Measurements from ENCODE around the gene ZNF219. TPM values are rescaled to one million over a fixed set of nuclear protein-coding genes. Genes with fewer than 3 reads are reported as not detected.
"Not testable (repeated sequence)": the region's sequence is repeated elsewhere in the genome, so short reads cannot be mapped to it uniquely, and the experiment has no call there.

Gene ZNF219
- total and polyA plus RNA-seq, 2 donors: 11.2 to 21.9 TPM

DNA sequence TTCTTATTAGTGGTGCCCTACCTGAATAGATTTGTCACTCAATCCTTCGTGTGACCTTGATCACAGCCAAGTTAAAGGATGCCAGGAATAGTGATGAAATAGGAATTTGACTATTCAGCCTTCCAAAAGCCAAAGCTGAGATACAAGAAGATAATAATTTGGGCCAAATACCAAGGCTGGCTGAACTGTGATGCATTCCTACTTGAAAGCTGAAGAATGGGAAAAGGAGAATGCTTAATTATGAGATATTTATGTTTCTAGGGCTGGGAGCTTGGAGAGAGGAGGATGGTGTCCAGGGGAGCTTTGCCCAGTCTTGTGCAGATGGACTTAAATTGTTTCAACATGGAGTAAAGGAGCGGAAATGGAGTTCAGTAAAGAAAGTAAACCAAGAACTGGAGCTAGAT lies 51.1 kb downstream of the ZNF219 start:
- H3K27ac ChIP-seq (ENCODE audit: low read depth in 1 of 2, low read length in 1 of 2): no peak overlapping the region
- 69% methylated on average over 2 of the region's 2 CpGs for WGBS
- H3K4me1 ChIP-seq (ENCODE audit: control insufficient read depth in 2 of 2, insufficient read depth in 2 of 2, low read length in 2 of 2): peaks cover 0 to 4% of the 10 kb centered on the region in 2 donors
- no peak overlapping the region for H3K4me3 ChIP-seq (ENCODE audit: low read length in 2 of 2)
- H3K9me3 ChIP-seq (ENCODE audit: control insufficient read depth in 2 of 2, insufficient read depth in 1 of 2, low read length in 1 of 2): no peaks in the 10 kb centered on the region
- peaks cover 0 to 2% of the 10 kb centered on the region in 2 donors for H3K27me3 ChIP-seq (ENCODE audit: control insufficient read depth in 2 of 2, insufficient read depth in 1 of 2, low read length in 1 of 2)
- H3K36me3 ChIP-seq (ENCODE audit: control insufficient read depth in 2 of 2, insufficient read depth in 2 of 2, low read length in 1 of 2): no peaks in the 10 kb centered on the region
- DNase-seq (ENCODE audit: low read depth in 6 of 9, low spot score in 9 of 9): no peak

DNA sequence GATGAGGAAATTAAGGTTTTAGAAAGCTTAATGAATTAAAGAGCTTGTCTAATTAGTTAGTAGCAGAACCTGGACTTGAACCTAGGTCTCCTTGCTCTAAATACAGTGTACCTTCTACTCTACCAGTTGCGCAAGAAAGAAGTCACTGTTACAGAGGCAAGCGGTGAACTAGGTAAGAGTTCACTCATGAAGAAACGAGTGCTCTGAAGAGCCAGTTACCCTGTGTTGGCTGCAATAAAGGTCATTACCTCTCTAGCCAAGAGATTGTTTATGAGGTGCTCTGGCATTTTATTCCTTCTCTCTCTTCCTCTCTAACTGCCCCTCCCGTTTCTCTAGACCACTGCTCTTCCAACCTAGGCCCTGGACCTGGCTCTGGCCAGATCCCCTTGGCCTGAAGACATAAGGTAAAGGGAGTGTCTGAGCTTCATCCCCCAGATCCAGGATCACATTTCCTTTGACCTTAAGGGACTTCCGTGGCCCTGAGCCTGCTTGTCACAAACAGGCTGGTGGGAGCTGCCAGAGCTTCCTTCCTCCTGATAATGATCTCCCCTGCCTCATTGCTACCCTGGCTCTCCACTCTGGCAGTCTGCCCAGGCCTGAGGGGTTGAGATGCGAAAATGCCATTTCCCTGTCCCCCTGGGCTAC lies 54.4 kb downstream of the ZNF219 start:
- Histone ChIP-seq H3K4me3 (ENCODE audit: low read length in 2 of 2) (no peak overlapping the region), H3K9me3 (ENCODE audit: control insufficient read depth in 2 of 2, insufficient read depth in 1 of 2, low read length in 1 of 2) (no peaks in the 10 kb centered on the region), H3K4me1 (ENCODE audit: control insufficient read depth in 2 of 2, insufficient read depth in 2 of 2, low read length in 2 of 2) (peaks cover 0 to 6% of the 10 kb centered on the region in 2 donors), H3K36me3 (ENCODE audit: control insufficient read depth in 2 of 2, insufficient read depth in 2 of 2, low read length in 1 of 2) (no peaks in the 10 kb centered on the region), H3K27ac (ENCODE audit: low read depth in 1 of 2, low read length in 1 of 2) (no peak overlapping the region), H3K27me3 (ENCODE audit: control insufficient read depth in 2 of 2, insufficient read depth in 1 of 2, low read length in 1 of 2) (peaks cover 0 to 2% of the 10 kb centered on the region in 2 donors)
- WGBS: 36% methylated on average over 6 of the region's 6 CpGs
- no peak for DNase-seq (ENCODE audit: low read depth in 6 of 9, low spot score in 9 of 9)

DNA sequence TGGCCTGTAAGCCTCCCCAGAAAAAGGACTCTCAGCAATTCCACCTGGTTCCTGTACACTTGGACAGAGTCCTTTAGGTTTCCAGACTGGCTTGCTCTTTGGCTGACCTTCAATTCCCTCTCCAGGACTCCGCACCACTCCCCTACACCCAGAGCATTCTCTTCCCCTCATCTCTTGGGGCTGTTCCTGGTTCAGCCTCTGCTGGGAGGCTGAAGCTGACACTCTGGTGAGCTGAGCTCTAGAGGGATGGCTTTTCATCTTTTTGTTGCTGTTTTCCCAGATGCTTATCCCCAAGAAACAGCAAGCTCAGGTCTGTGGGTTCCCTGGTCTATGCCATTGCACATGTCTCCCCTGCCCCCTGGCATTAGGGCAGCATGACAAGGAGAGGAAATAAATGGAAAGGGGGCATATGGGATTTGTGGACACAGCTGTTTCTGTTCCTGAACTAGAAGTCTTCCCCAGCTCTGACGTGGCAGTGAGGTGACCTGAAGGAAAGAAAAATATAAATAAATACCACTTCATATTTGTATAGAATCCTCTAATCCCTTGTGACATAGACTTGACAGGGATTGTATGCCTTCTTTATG lies 55.0 kb downstream of the ZNF219 start:
- peaks cover 0 to 6% of the 10 kb centered on the region in 2 donors for H3K4me1 ChIP-seq (ENCODE audit: control insufficient read depth in 2 of 2, insufficient read depth in 2 of 2, low read length in 2 of 2)
- H3K27ac ChIP-seq (ENCODE audit: low read depth in 1 of 2, low read length in 1 of 2): no peak overlapping the region
- no peaks in the 10 kb centered on the region for H3K9me3 ChIP-seq (ENCODE audit: control insufficient read depth in 2 of 2, insufficient read depth in 1 of 2, low read length in 1 of 2)

DNA sequence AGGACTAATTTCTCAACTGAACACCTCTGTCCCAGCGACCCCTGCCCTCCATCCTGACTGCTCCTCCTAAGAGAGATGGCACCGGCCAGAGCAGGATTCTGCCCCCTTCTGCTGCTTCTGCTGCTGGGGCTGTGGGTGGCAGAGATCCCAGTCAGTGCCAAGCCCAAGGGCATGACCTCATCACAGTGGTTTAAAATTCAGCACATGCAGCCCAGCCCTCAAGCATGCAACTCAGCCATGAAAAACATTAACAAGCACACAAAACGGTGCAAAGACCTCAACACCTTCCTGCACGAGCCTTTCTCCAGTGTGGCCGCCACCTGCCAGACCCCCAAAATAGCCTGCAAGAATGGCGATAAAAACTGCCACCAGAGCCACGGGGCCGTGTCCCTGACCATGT lies 55.5 kb downstream of the ZNF219 start:
- Histone ChIP-seq H3K27me3 (ENCODE audit: control insufficient read depth in 2 of 2, insufficient read depth in 1 of 2, low read length in 1 of 2) (peaks cover 0 to 2% of the 10 kb centered on the region in 2 donors), H3K9me3 (ENCODE audit: control insufficient read depth in 2 of 2, insufficient read depth in 1 of 2, low read length in 1 of 2) (no peaks in the 10 kb centered on the region), H3K27ac (ENCODE audit: low read depth in 1 of 2, low read length in 1 of 2) (no peak overlapping the region), H3K4me3 (ENCODE audit: low read length in 2 of 2) (no peak overlapping the region), H3K36me3 (ENCODE audit: control insufficient read depth in 2 of 2, insufficient read depth in 2 of 2, low read length in 1 of 2) (no peaks in the 10 kb centered on the region), H3K4me1 (ENCODE audit: control insufficient read depth in 2 of 2, insufficient read depth in 2 of 2, low read length in 2 of 2) (peaks cover 0 to 6% of the 10 kb centered on the region in 2 donors)
- WGBS: 60% methylated on average over 8 of the region's 8 CpGs
- DNase-seq (ENCODE audit: low read depth in 6 of 9, low spot score in 9 of 9): no peak

More for the DNA sequence above, 55.0 kb downstream of the ZNF219 start:
- Histone ChIP-seq H3K27me3 (ENCODE audit: control insufficient read depth in 2 of 2, insufficient read depth in 1 of 2, low read length in 1 of 2) (peaks cover 0 to 2% of the 10 kb centered on the region in 2 donors), H3K36me3 (ENCODE audit: control insufficient read depth in 2 of 2, insufficient read depth in 2 of 2, low read length in 1 of 2) (no peaks in the 10 kb centered on the region), H3K4me3 (ENCODE audit: low read length in 2 of 2) (no peak overlapping the region)
- WGBS: 86% methylated on average over 2 of the region's 2 CpGs
- DNase-seq (ENCODE audit: low read depth in 6 of 9, low spot score in 9 of 9): no peak

DNA sequence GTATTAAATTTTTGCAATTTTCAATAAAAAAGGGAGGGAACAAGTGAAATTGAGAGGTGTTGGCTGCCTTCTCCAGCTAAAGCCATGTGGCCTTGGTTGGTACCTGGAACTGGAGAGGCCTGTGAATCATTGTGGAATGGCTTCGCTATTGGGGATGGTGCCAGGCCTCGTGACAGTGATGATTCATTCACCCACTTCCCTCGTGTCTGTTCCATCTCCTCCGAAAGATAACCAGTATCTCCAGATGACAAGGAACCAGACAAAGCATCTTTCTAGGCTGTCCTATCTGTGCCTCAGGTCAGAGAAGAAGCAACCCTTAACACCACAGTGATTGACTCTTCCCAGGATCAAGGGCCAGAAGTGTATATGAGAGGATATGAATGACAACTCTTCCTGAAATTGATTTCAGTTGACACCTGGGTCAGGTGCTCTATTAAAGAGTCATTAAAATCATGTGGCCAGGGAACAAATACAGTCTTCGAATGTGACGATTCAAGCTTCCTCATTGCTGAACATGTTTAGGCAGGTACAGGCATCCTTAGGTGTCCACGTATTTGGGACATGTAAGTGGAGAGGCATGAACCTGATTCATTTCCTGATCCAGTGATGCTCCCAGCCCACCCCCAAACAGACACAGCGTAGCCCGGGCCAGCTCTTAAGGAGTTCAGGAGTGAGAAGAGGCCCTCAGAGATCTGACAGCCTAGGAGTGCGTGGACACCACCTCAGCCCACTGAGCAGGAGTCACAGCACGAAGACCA lies 56.6 kb downstream of the ZNF219 start, which contains the start of gene RNASE7:
Gene RNASE7 (plus strand): TSS at position 687 of the 758 bp plus-strand sequence. CDS start 631 bp downstream, outside the sequence.
- WGBS: 90% methylated on average over 11 of the region's 11 CpGs
- Histone ChIP-seq H3K27ac (ENCODE audit: low read depth in 1 of 2, low read length in 1 of 2) (peak within 1 kb of the TSS in 1 of 2 donors; percentile 51), H3K27me3 (ENCODE audit: control insufficient read depth in 2 of 2, insufficient read depth in 1 of 2, low read length in 1 of 2) (peaks cover 0 to 2% of the 10 kb centered on the region in 2 donors), H3K4me1 (ENCODE audit: control insufficient read depth in 2 of 2, insufficient read depth in 2 of 2, low read length in 2 of 2) (peaks cover 0 to 6% of the 10 kb centered on the region in 2 donors), H3K4me3 (ENCODE audit: low read length in 2 of 2) (no peak within 1 kb of the TSS), H3K9me3 (ENCODE audit: control insufficient read depth in 2 of 2, insufficient read depth in 1 of 2, low read length in 1 of 2) (no peaks in the 10 kb centered on the region), H3K36me3 (ENCODE audit: control insufficient read depth in 2 of 2, insufficient read depth in 2 of 2, low read length in 1 of 2) (no peaks in the 10 kb centered on the region)
- no peak for DNase-seq (ENCODE audit: low read depth in 6 of 9, low spot score in 9 of 9)

DNA sequence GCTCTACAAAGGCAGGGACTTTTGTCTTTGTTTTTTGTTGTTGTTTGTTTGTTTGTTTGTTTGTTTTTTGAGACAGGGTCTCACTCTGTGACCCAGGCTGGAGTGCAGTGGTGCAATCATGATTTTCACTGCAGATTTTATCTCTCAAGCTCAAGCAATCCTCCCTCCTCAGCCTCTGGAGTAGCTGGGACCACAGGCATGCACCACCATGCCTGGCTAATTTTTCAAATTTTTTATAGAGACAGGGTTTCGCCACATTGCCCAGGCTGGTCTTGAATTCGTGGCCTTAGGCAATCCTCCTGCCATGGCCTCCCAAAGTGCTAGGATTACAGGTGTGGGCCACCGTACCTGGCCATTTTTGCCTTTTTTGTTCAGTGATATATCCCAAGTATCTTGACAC lies 57.5 kb downstream of the ZNF219 start:
- H3K36me3 ChIP-seq (ENCODE audit: control insufficient read depth in 2 of 2, insufficient read depth in 2 of 2, low read length in 1 of 2); DNase-seq (ENCODE audit: low read depth in 6 of 9, low spot score in 9 of 9); H3K9me3 ChIP-seq (ENCODE audit: control insufficient read depth in 2 of 2, insufficient read depth in 1 of 2, low read length in 1 of 2); H3K4me1 ChIP-seq (ENCODE audit: control insufficient read depth in 2 of 2, insufficient read depth in 2 of 2, low read length in 2 of 2); H3K27ac ChIP-seq (ENCODE audit: low read depth in 1 of 2, low read length in 1 of 2); H3K27me3 ChIP-seq (ENCODE audit: control insufficient read depth in 2 of 2, insufficient read depth in 1 of 2, low read length in 1 of 2); H3K4me3 ChIP-seq (ENCODE audit: low read length in 2 of 2): not testable (repeated sequence)
- 91% methylated on average over 3 of the region's 3 CpGs for WGBS

DNA sequence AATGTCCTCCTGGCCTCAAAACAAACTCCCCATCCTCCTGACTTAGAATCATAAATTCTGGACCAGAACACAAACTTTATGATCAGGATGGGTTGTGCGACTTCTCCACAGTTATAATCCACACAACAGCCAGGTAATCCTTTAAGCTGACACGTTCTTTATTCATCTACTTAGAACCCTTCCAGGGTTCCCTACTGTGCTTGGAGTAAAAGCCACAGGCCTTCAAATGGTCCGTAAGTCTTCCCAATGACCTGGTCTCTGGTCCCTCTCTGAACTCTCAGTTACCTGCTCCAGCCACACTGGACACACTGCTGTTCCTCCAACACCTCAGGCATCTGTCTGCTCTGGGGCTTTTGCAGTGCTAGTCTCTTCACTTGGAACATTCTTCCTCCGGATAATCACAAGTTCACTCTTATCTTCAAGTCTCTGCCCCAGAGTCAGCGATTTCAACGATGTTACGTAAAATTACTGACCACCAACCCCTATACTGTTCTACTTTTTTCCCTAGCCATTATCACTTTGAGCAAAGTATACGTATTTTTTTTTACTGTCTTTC lies 58.0 kb downstream of the ZNF219 start:
- 93% methylated on average over 8 of the region's 8 CpGs for WGBS
- no peaks in the 10 kb centered on the region for H3K9me3 ChIP-seq (ENCODE audit: control insufficient read depth in 2 of 2, insufficient read depth in 1 of 2, low read length in 1 of 2)
- H3K36me3 ChIP-seq (ENCODE audit: control insufficient read depth in 2 of 2, insufficient read depth in 2 of 2, low read length in 1 of 2): no peaks in the 10 kb centered on the region
- peaks cover 0 to 6% of the 10 kb centered on the region in 2 donors for H3K4me1 ChIP-seq (ENCODE audit: control insufficient read depth in 2 of 2, insufficient read depth in 2 of 2, low read length in 2 of 2)
- no peak overlapping the region for H3K27ac ChIP-seq (ENCODE audit: low read depth in 1 of 2, low read length in 1 of 2)
- DNase-seq (ENCODE audit: low read depth in 6 of 9, low spot score in 9 of 9): no peak
- H3K27me3 ChIP-seq (ENCODE audit: control insufficient read depth in 2 of 2, insufficient read depth in 1 of 2, low read length in 1 of 2): peaks cover 0 to 5% of the 10 kb centered on the region in 2 donors
- no peak overlapping the region for H3K4me3 ChIP-seq (ENCODE audit: low read length in 2 of 2)

Data from thymus (tissue), 11 donors.